ENCODE data around the gene GCNA. TPM values are rescaled to one million over a fixed set of nuclear protein-coding genes. Genes with fewer than 3 reads are reported as not detected.
A peak's percentile ranks its signal among the peaks of the same experiment; 100 is the strongest.
"Not testable (repeated sequence)": the region's sequence is repeated elsewhere in the genome, so short reads cannot be mapped to it uniquely, and the experiment has no call there.

Gene GCNA
- total and polyA plus RNA-seq, 7 donors: 0.98 to 9.1 (median 3.7) TPM

- intact Hi-C loops (cut with DNase I): no loop called here
- ATAC-seq (peak in 2 of 4 donors; percentile 29 to 32), DNase-seq (no peak)
- H3K27ac ChIP-seq: no peak overlapping the region
- no peaks in the 10 kb centered on the region for H3K4me1 ChIP-seq
- WGBS, 3 donors: 87 to 93% (median 92%) methylated on average over 11 to 26 of the region's 26 CpGs
- no peaks in the 10 kb centered on the region for H3K9me3 ChIP-seq
- no peak overlapping the region for H3K4me3 ChIP-seq
- no peaks in the 10 kb centered on the region for H3K27me3 ChIP-seq (ENCODE audit: insufficient read depth in 3 of 3, low read length in 2 of 3)
- H3K36me3 ChIP-seq (ENCODE audit: insufficient read depth in 1 of 2, low read depth in 1 of 2): peaks cover 2 to 30% of the 10 kb centered on the region in 2 donors
- no peak for TF ChIP-seq CTCF (IDR thresholded peaks at IDR 0.05)
These were observed 1.1 kb downstream of the GCNA start for GRCh38 chrX:71579136-71579989.

GRCh38 chrX:71579990-71580380, 1.7 kb downstream of the GCNA start:
- Histone ChIP-seq H3K27ac (no peak overlapping the region), H3K36me3 (ENCODE audit: insufficient read depth in 1 of 2, low read depth in 1 of 2) (peaks cover 2 to 23% of the 10 kb centered on the region in 2 donors), H3K4me3 (no peak overlapping the region), H3K9me3 (no peaks in the 10 kb centered on the region), H3K4me1 (no peaks in the 10 kb centered on the region), H3K27me3 (ENCODE audit: insufficient read depth in 3 of 3, low read length in 2 of 3) (no peaks in the 10 kb centered on the region)
- ATAC-seq (no peak), DNase-seq (no peak)
- WGBS, 3 donors: 81 to 92% (median 89%) methylated on average over 7 of the region's 7 CpGs
- intact Hi-C loops (cut with DNase I): no loop called here
- TF ChIP-seq CTCF (IDR thresholded peaks at IDR 0.05): no peak

GRCh38 chrX:71581210-71581609, 3.0 kb downstream of the GCNA start:
- peaks cover 0 to 11% of the 10 kb centered on the region in 2 donors for H3K36me3 ChIP-seq (ENCODE audit: insufficient read depth in 1 of 2, low read depth in 1 of 2)
- intact Hi-C loops (cut with DNase I): no loop called here
- no peaks in the 10 kb centered on the region for H3K9me3 ChIP-seq
- DNase-seq (no peak), ATAC-seq (peak in 3 of 4 donors; percentile 46 to 62 (median 58))
- H3K27ac ChIP-seq: peak overlapping the region; percentile 21
- H3K27me3 ChIP-seq (ENCODE audit: insufficient read depth in 3 of 3, low read length in 2 of 3): no peaks in the 10 kb centered on the region
- H3K4me3 ChIP-seq: no peak overlapping the region
- WGBS, 3 donors: 43 to 58% (median 55%) methylated on average over 5 of the region's 5 CpGs
- no peaks in the 10 kb centered on the region for H3K4me1 ChIP-seq
- no peak for TF ChIP-seq CTCF (IDR thresholded peaks at IDR 0.05)

- no peak for TF ChIP-seq CTCF (IDR thresholded peaks at IDR 0.05)
- 47 to 97% (median 86%) methylated on average over 2 of the region's 2 CpGs for WGBS, 3 donors
- peak in 3 of 4 donors; percentile 39 to 56 (median 49) for ATAC-seq
These were observed 8.7 kb downstream of the GCNA start for GRCh38 chrX:71586929-71587328.

GRCh38 chrX:71593210-71593609, 15.0 kb downstream of the GCNA start:
- H3K27me3 ChIP-seq (ENCODE audit: insufficient read depth in 3 of 3, low read length in 2 of 3); intact Hi-C loops (cut with DNase I); DNase-seq; H3K27ac ChIP-seq; H3K9me3 ChIP-seq; H3K4me1 ChIP-seq; H3K4me3 ChIP-seq: not testable (repeated sequence)
- WGBS, 3 donors: 64 to 87% (median 69%) methylated on average over 4 to 7 of the region's 8 CpGs
- peak in 1 of 4 donors; percentile 51 for ATAC-seq
- H3K36me3 ChIP-seq (ENCODE audit: insufficient read depth in 1 of 2, low read depth in 1 of 2): peaks cover 0 to 29% of the 10 kb centered on the region in 2 donors

More at GRCh38 chrX:71586929-71587328, 8.7 kb downstream of the GCNA start:
- Histone ChIP-seq H3K9me3 (no peaks in the 10 kb centered on the region), H3K4me1 (no peaks in the 10 kb centered on the region), H3K4me3 (no peak overlapping the region), H3K27me3 (ENCODE audit: insufficient read depth in 3 of 3, low read length in 2 of 3) (no peaks in the 10 kb centered on the region), H3K27ac (no peak overlapping the region), H3K36me3 (ENCODE audit: insufficient read depth in 1 of 2, low read depth in 1 of 2) (peaks cover 0 to 3% of the 10 kb centered on the region in 2 donors)
- intact Hi-C loops (cut with DNase I): no loop called here
- no peak for DNase-seq
